Ishikawa (cell line): ENCODE results near the gene FOXN3.

Source experiments
- CEBPB ChIP-seq: IDR thresholded peaks from 2 replicates; pipeline ENCODE4 v1.6.1; 2012
- CREB1 ChIP-seq: IDR thresholded peaks from 2 replicates; pipeline ENCODE4 v1.6.1; 2012; ENCODE audit warnings: low read depth
- EGR1 ChIP-seq: IDR thresholded peaks from 2 replicates; pipeline ENCODE4 v1.6.1; 2012
- EP300 ChIP-seq: IDR thresholded peaks from 2 replicates; pipeline ENCODE4 v1.6.1; 2012; ENCODE audit warnings: borderline replicate concordance
- FOXM1 ChIP-seq: IDR thresholded peaks from 2 replicates; pipeline ENCODE4 v1.6.1; 2012; ENCODE audit warnings: low read depth, borderline replicate concordance
- MAX ChIP-seq: IDR thresholded peaks from 2 replicates; pipeline ENCODE4 v1.6.1; 2012
- NFIC ChIP-seq: IDR thresholded peaks from 2 replicates; pipeline ENCODE4 v1.6.1; 2012
- RAD21 ChIP-seq: IDR thresholded peaks from 2 replicates; pipeline ENCODE4 v1.6.1; 2012; ENCODE audit warnings: low read depth
- TAF1 ChIP-seq: IDR thresholded peaks from 2 replicates; pipeline ENCODE4 v1.6.1; 2012; ENCODE audit warnings: low read depth, mild to moderate bottlenecking
- TCF12 ChIP-seq: IDR thresholded peaks from 2 replicates; pipeline ENCODE4 v1.6.1; 2012; ENCODE audit warnings: low read depth
- TEAD4 ChIP-seq: IDR thresholded peaks from 2 replicates; pipeline ENCODE4 v1.6.1; 2012
- YY1 ChIP-seq: IDR thresholded peaks from 2 replicates; pipeline ENCODE4 v1.6.1; 2012; ENCODE audit warnings: low read depth
- ZBTB7A ChIP-seq: IDR thresholded peaks from 2 replicates; pipeline ENCODE4 v1.6.1; 2012; ENCODE audit warnings: low read depth
- TF ChIP-seq, protein P1 (sequence below): IDR thresholded peaks from 2 replicates; pipeline ENCODE4 v1.6.1; 2012
- TF ChIP-seq, protein P2 (sequence below): IDR thresholded peaks from 2 replicates; pipeline ENCODE4 v1.6.1; 2012; ENCODE audit warnings: low read depth, mild to moderate bottlenecking

Gene FOXN3

GRCh38 chr14:89416002-89416995, 734 bp downstream of the FOXN3 start:
- TF ChIP-seq EGR1 (no peak), ZBTB7A (peak; percentile 87), CEBPB (no peak), RAD21 (no peak), NFIC (no peak), EP300 (no peak), FOXM1 (no peak), TEAD4 (peak; percentile 14; the same call in 1 of the 2 replicates), TAF1 (no peak)
- TF ChIP-seq, protein P1, sequence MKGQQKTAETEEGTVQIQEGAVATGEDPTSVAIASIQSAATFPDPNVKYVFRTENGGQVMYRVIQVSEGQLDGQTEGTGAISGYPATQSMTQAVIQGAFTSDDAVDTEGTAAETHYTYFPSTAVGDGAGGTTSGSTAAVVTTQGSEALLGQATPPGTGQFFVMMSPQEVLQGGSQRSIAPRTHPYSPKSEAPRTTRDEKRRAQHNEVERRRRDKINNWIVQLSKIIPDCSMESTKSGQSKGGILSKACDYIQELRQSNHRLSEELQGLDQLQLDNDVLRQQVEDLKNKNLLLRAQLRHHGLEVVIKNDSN: no peak

GRCh38 chr14:89415159-89415558, 1.9 kb downstream of the FOXN3 start:
- no peak for TF ChIP-seq MAX
- TF ChIP-seq CEBPB: no peak
- TF ChIP-seq NFIC: no peak
- TF ChIP-seq RAD21: no peak
- TF ChIP-seq ZBTB7A: no peak
- no peak for TF ChIP-seq CREB1
- no peak for TF ChIP-seq YY1
- TF ChIP-seq, protein P2, sequence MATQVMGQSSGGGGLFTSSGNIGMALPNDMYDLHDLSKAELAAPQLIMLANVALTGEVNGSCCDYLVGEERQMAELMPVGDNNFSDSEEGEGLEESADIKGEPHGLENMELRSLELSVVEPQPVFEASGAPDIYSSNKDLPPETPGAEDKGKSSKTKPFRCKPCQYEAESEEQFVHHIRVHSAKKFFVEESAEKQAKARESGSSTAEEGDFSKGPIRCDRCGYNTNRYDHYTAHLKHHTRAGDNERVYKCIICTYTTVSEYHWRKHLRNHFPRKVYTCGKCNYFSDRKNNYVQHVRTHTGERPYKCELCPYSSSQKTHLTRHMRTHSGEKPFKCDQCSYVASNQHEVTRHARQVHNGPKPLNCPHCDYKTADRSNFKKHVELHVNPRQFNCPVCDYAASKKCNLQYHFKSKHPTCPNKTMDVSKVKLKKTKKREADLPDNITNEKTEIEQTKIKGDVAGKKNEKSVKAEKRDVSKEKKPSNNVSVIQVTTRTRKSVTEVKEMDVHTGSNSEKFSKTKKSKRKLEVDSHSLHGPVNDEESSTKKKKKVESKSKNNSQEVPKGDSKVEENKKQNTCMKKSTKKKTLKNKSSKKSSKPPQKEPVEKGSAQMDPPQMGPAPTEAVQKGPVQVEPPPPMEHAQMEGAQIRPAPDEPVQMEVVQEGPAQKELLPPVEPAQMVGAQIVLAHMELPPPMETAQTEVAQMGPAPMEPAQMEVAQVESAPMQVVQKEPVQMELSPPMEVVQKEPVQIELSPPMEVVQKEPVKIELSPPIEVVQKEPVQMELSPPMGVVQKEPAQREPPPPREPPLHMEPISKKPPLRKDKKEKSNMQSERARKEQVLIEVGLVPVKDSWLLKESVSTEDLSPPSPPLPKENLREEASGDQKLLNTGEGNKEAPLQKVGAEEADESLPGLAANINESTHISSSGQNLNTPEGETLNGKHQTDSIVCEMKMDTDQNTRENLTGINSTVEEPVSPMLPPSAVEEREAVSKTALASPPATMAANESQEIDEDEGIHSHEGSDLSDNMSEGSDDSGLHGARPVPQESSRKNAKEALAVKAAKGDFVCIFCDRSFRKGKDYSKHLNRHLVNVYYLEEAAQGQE: no peak
- TF ChIP-seq EGR1: no peak

GRCh38 chr14:89411976-89412375, 5.1 kb downstream of the FOXN3 start:
- TF ChIP-seq FOXM1 (no peak), RAD21 (no peak), EGR1 (no peak), EP300 (no peak), MAX (no peak), CREB1 (no peak), TCF12 (no peak), YY1 (no peak), TEAD4 (no peak), TAF1 (no peak), NFIC (no peak), CEBPB (no peak), ZBTB7A (no peak)
- TF ChIP-seq, protein P2: no peak
- TF ChIP-seq, protein P1: no peak

GRCh38 chr14:89409961-89410360, 7.1 kb downstream of the FOXN3 start:
- TF ChIP-seq YY1 (no peak), EGR1 (no peak), ZBTB7A (no peak), FOXM1 (no peak), RAD21 (no peak), TEAD4 (no peak), NFIC (no peak), MAX (no peak), EP300 (no peak), TCF12 (no peak), CREB1 (no peak)

GRCh38 chr14:89408907-89409700, 7.9 kb downstream of the FOXN3 start:
- no peak for TF ChIP-seq CEBPB
